Karpas-422 (cell line): ENCODE results near the gene ABCA13. TPM values are rescaled to one million over a fixed set of nuclear protein-coding genes. Genes with fewer than 3 reads are reported as not detected.

ENCODE experiments used
- DNase-seq: peaks from one replicate; pipeline ENCODE4 v3.0.0-alpha.2; 2015
- H2AFZ ChIP-seq: fragments of 200-600 bp; sonication (generic); 2 replicates; pipeline ENCODE4 v1.6.1; 2014; ENCODE audit warnings: antibody characterized with exemption, low read length, mixed read lengths
- H3K27ac ChIP-seq: fragments of 200-600 bp; sonication (generic); 2 replicates; pipeline ENCODE4 v1.5.1; 2014; ENCODE audit warnings: mild to moderate bottlenecking, low read length, moderate library complexity
- H3K27me3 ChIP-seq: fragments of 200-600 bp; sonication (generic); 2 replicates; pipeline ENCODE4 v1.6.1; 2014; ENCODE audit warnings: low read length, mixed read lengths
- H3K36me3 ChIP-seq: fragments of 200-600 bp; sonication (generic); 2 replicates; pipeline ENCODE4 v1.6.1; 2014; ENCODE audit warnings: low read length, mixed read lengths; ENCODE audit not compliant: insufficient read depth
- H3K4me1 ChIP-seq: fragments of 200-600 bp; sonication (generic); 2 replicates; pipeline ENCODE4 v1.6.1; 2014; ENCODE audit warnings: mild to moderate bottlenecking, low read length, mixed read lengths
- H3K4me2 ChIP-seq: fragments of 200-600 bp; sonication (generic); 2 replicates; pipeline ENCODE4 v1.6.1; 2014; ENCODE audit warnings: low read length, low read depth, mild to moderate bottlenecking; ENCODE audit not compliant: poor library complexity, severe bottlenecking
- H3K4me3 ChIP-seq: fragments of 200-600 bp; sonication (generic); 2 replicates; pipeline ENCODE4 v1.5.1; 2014; ENCODE audit warnings: mild to moderate bottlenecking, antibody characterized with exemption, low read length, mixed read lengths
- H3K79me2 ChIP-seq: fragments of 200-600 bp; sonication (generic); 2 replicates; pipeline ENCODE4 v1.6.1; 2014; ENCODE audit warnings: mild to moderate bottlenecking, low read length, mixed read lengths
- H3K9ac ChIP-seq: fragments of 200-600 bp; sonication (generic); 2 replicates; pipeline ENCODE4 v1.6.0; 2014; ENCODE audit warnings: low read length
- H3K9me2 ChIP-seq: fragments of 200-600 bp; sonication (generic), shearing (Covaris generic); replicated peaks from 2 replicates; pipeline ENCODE4 v1.6.0; 2014; ENCODE audit warnings: mild to moderate bottlenecking, low read length, moderate library complexity; ENCODE audit not compliant: insufficient read depth
- H3K9me3 ChIP-seq: fragments of 300-700, 200-600 bp; sonication (generic); 2 replicates; pipeline ENCODE4 v1.6.1; 2014; ENCODE audit warnings: low read length, mixed read lengths
- H4K20me1 ChIP-seq: fragments of 200-600 bp; sonication (generic); 2 replicates; pipeline ENCODE4 v1.6.1; 2014; ENCODE audit warnings: mild to moderate bottlenecking, antibody characterized with exemption, low read length, low read depth; ENCODE audit not compliant: insufficient read depth
- total RNA-seq: library from RNA; depleted of rRNA; stranded (reverse); fragments of >200 nt; shearing (Covaris generic); gene quantifications from 2 replicates; pipeline ENCODE4 v1.2.3, GENCODE V29; 2014; ENCODE audit warnings: low replicate concordance

ABCA13 gene
- total RNA-seq, 1 experiment from 2014 or later = not detected

- H3K9ac ChIP-seq = no peak overlapping the region
- H3K27me3 ChIP-seq = no peaks in the 10 kb centered on the region
- H3K4me3 ChIP-seq = no peak overlapping the region
- no peaks in the 10 kb centered on the region for H3K4me1 ChIP-seq
- H3K9me2 ChIP-seq = no peaks in the 10 kb centered on the region
- H3K4me2 ChIP-seq = no peak overlapping the region
- no peaks in the 10 kb centered on the region for H3K9me3 ChIP-seq
- H3K27ac ChIP-seq = no peak overlapping the region
- no peak overlapping the region for H2AFZ ChIP-seq
- H3K79me2 ChIP-seq = no peaks in the 10 kb centered on the region
- DNase-seq = no peak
- no peaks in the 10 kb centered on the region for H4K20me1 ChIP-seq
- H3K36me3 ChIP-seq = no peaks in the 10 kb centered on the region
Observed at GRCh38 chr7:48251766-48252165, 80.5 kb downstream of the ABCA13 start.

GRCh38 chr7:48252995-48253394, 81.7 kb downstream of the ABCA13 start:
- H3K27me3 ChIP-seq = no peaks in the 10 kb centered on the region
- H3K4me1 ChIP-seq = no peaks in the 10 kb centered on the region
- no peaks in the 10 kb centered on the region for H3K9me3 ChIP-seq
- H3K4me3 ChIP-seq = no peak overlapping the region
- H2AFZ ChIP-seq = no peak overlapping the region
- no peaks in the 10 kb centered on the region for H3K36me3 ChIP-seq
- DNase-seq = no peak
- no peaks in the 10 kb centered on the region for H3K9me2 ChIP-seq
- H4K20me1 ChIP-seq = no peaks in the 10 kb centered on the region
- no peak overlapping the region for H3K4me2 ChIP-seq
- no peaks in the 10 kb centered on the region for H3K79me2 ChIP-seq
- no peak overlapping the region for H3K27ac ChIP-seq
- H3K9ac ChIP-seq = no peak overlapping the region

GRCh38 chr7:48255046-48255445, 83.8 kb downstream of the ABCA13 start:
- Histone ChIP-seq H3K4me3 (no peak overlapping the region), H3K27me3 (no peaks in the 10 kb centered on the region), H3K4me2 (no peak overlapping the region), H3K9me3 (no peaks in the 10 kb centered on the region), H3K36me3 (no peaks in the 10 kb centered on the region), H3K9ac (no peak overlapping the region), H3K9me2 (no peaks in the 10 kb centered on the region), H3K79me2 (no peaks in the 10 kb centered on the region), H2AFZ (no peak overlapping the region), H3K27ac (no peak overlapping the region), H4K20me1 (no peaks in the 10 kb centered on the region), H3K4me1 (no peaks in the 10 kb centered on the region)
- no peak for DNase-seq

GRCh38 chr7:48259463-48260280, 88.4 kb downstream of the ABCA13 start:
- H2AFZ ChIP-seq = no peak overlapping the region
- H3K9me3 ChIP-seq = no peaks in the 10 kb centered on the region
- H4K20me1 ChIP-seq = no peaks in the 10 kb centered on the region
- H3K27me3 ChIP-seq = no peaks in the 10 kb centered on the region
- no peaks in the 10 kb centered on the region for H3K9me2 ChIP-seq
- no peaks in the 10 kb centered on the region for H3K4me1 ChIP-seq
- no peaks in the 10 kb centered on the region for H3K36me3 ChIP-seq
- no peak overlapping the region for H3K4me3 ChIP-seq
- H3K79me2 ChIP-seq = no peaks in the 10 kb centered on the region
- H3K4me2 ChIP-seq = no peak overlapping the region
- no peak overlapping the region for H3K27ac ChIP-seq
- DNase-seq = no peak
- no peak overlapping the region for H3K9ac ChIP-seq

- DNase-seq = no peak
- Histone ChIP-seq H3K9me3 (no peaks in the 10 kb centered on the region), H3K9ac (no peak overlapping the region)
Observed at GRCh38 chr7:48261696-48262095, 90.4 kb downstream of the ABCA13 start.

GRCh38 chr7:48262606-48263310, 91.5 kb downstream of the ABCA13 start:
- DNase-seq = no peak
- Histone ChIP-seq H3K36me3 (no peaks in the 10 kb centered on the region), H2AFZ (no peak overlapping the region), H3K27me3 (no peaks in the 10 kb centered on the region), H3K4me3 (no peak overlapping the region), H4K20me1 (no peaks in the 10 kb centered on the region), H3K4me2 (no peak overlapping the region), H3K79me2 (no peaks in the 10 kb centered on the region), H3K9me3 (no peaks in the 10 kb centered on the region), H3K27ac (no peak overlapping the region), H3K9ac (no peak overlapping the region), H3K4me1 (no peaks in the 10 kb centered on the region), H3K9me2 (no peaks in the 10 kb centered on the region)

More at GRCh38 chr7:48261696-48262095, 90.4 kb downstream of the ABCA13 start:
- Histone ChIP-seq H3K4me3 (no peak overlapping the region), H3K4me2 (no peak overlapping the region), H3K27ac (no peak overlapping the region), H2AFZ (no peak overlapping the region), H4K20me1 (no peaks in the 10 kb centered on the region), H3K4me1 (no peaks in the 10 kb centered on the region), H3K79me2 (no peaks in the 10 kb centered on the region), H3K9me2 (no peaks in the 10 kb centered on the region), H3K27me3 (no peaks in the 10 kb centered on the region), H3K36me3 (no peaks in the 10 kb centered on the region)

- DNase-seq = no peak
- no peaks in the 10 kb centered on the region for H4K20me1 ChIP-seq
- H3K9ac ChIP-seq = no peak overlapping the region
- no peak overlapping the region for H2AFZ ChIP-seq
- H3K9me3 ChIP-seq = no peaks in the 10 kb centered on the region
- H3K27ac ChIP-seq = no peak overlapping the region
- no peaks in the 10 kb centered on the region for H3K9me2 ChIP-seq
- H3K79me2 ChIP-seq = no peaks in the 10 kb centered on the region
- H3K27me3 ChIP-seq = no peaks in the 10 kb centered on the region
- no peak overlapping the region for H3K4me3 ChIP-seq
- H3K36me3 ChIP-seq = no peaks in the 10 kb centered on the region
- H3K4me2 ChIP-seq = no peak overlapping the region
- no peaks in the 10 kb centered on the region for H3K4me1 ChIP-seq
Observed at GRCh38 chr7:48263311-48263650, 92.0 kb downstream of the ABCA13 start.

- Histone ChIP-seq H3K4me2 (no peak overlapping the region), H3K27me3 (no peaks in the 10 kb centered on the region), H3K4me3 (no peak overlapping the region), H3K36me3 (no peaks in the 10 kb centered on the region), H3K4me1 (no peaks in the 10 kb centered on the region), H3K79me2 (no peaks in the 10 kb centered on the region), H2AFZ (no peak overlapping the region), H3K9me3 (no peaks in the 10 kb centered on the region), H3K27ac (no peak overlapping the region), H4K20me1 (no peaks in the 10 kb centered on the region), H3K9me2 (no peaks in the 10 kb centered on the region), H3K9ac (no peak overlapping the region)
- no peak for DNase-seq
Observed at GRCh38 chr7:48269066-48269465, 97.8 kb downstream of the ABCA13 start.
